Fibroblast of the aortic adventitia (primary cell): Measurements from ENCODE around the gene CYTH1. TPM values are rescaled to one million over a fixed set of nuclear protein-coding genes. Genes with fewer than 3 reads are reported as not detected.
A peak's percentile ranks its signal among the peaks of the same experiment; 100 is the strongest.

Experiments
- DNase-seq: peaks from one replicate; pipeline ENCODE4 v3.0.0-alpha.2; 2010; ENCODE audit warnings: low read depth
- H3K4me3 ChIP-seq: 2 replicates; pipeline ENCODE4 v1.5.1; 2011; ENCODE audit warnings: low read depth, mild to moderate bottlenecking, control low read depth, low read length, moderate library complexity
- total RNA-seq: library from RNA; depleted of rRNA; stranded (reverse); fragments of >200 nt; gene quantifications from 2 replicates; pipeline ENCODE4 v1.2.3, GENCODE V29; 2012; ENCODE audit warnings: low replicate concordance
- TF ChIP-seq, protein P1 (sequence below): IDR thresholded peaks from 2 replicates; pipeline ENCODE4 v1.5.1; 2011; ENCODE audit warnings: mild to moderate bottlenecking, low read length, control low read depth, inconsistent platforms; ENCODE audit not compliant: insufficient read depth

The CYTH1 gene, protein sequence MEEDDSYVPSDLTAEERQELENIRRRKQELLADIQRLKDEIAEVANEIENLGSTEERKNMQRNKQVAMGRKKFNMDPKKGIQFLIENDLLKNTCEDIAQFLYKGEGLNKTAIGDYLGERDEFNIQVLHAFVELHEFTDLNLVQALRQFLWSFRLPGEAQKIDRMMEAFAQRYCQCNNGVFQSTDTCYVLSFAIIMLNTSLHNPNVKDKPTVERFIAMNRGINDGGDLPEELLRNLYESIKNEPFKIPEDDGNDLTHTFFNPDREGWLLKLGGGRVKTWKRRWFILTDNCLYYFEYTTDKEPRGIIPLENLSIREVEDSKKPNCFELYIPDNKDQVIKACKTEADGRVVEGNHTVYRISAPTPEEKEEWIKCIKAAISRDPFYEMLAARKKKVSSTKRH
- total RNA-seq: 7.8 and 13.8 TPM in 2 replicates

DNA sequence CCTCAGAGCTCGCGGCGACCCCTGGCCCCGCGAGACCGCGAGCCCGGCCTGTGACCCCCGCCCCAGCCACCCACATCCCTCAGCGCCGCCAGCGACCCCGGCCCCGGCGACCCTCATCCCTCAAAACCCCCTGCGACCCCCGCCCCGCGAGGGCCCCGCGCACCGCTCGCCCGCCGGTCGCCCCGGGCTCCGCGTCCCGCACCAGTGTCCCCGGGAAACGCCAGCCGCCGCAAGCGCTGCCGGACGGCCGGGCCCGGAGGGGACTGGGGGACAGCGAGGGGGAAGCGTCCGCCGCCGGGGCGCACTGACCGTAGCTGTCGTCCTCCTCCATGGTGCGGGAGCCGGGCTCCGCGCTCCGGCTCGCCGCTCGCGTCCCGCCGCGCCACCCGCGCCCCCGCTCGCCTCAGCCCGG lies at the start of gene CYTH1:
Gene CYTH1, minus strand, starts transcription at position 381 of the 412 bp plus-strand sequence. Its CDS starts 50 bp downstream, at position 331.
- no peak for DNase-seq
- TF ChIP-seq, protein P1, sequence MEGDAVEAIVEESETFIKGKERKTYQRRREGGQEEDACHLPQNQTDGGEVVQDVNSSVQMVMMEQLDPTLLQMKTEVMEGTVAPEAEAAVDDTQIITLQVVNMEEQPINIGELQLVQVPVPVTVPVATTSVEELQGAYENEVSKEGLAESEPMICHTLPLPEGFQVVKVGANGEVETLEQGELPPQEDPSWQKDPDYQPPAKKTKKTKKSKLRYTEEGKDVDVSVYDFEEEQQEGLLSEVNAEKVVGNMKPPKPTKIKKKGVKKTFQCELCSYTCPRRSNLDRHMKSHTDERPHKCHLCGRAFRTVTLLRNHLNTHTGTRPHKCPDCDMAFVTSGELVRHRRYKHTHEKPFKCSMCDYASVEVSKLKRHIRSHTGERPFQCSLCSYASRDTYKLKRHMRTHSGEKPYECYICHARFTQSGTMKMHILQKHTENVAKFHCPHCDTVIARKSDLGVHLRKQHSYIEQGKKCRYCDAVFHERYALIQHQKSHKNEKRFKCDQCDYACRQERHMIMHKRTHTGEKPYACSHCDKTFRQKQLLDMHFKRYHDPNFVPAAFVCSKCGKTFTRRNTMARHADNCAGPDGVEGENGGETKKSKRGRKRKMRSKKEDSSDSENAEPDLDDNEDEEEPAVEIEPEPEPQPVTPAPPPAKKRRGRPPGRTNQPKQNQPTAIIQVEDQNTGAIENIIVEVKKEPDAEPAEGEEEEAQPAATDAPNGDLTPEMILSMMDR: no peak
- peak within 1 kb of the TSS; percentile 83 for H3K4me3 ChIP-seq

DNA sequence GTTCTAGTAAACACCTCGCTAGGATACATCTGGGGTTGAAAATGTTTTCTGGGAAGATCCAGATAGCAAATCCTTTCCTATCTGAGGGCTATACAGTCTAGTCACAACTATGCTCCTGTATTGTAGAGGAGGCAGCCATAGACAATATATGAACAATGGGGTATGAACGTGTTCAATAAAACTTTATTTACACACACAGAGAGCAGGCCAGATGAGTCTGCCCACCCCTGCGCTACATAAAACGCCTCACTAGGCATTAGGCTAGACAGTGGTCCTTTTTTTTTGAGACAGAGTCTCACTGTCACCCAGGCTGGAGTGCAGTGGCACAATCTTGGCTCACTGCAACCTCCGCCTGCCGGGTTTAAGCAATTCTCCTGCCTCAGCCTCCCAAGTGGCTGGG lies 47.4 kb upstream of the CYTH1 start:
- no peak overlapping the region for H3K4me3 ChIP-seq
- no peak for DNase-seq
- TF ChIP-seq, protein P1: no peak

DNA sequence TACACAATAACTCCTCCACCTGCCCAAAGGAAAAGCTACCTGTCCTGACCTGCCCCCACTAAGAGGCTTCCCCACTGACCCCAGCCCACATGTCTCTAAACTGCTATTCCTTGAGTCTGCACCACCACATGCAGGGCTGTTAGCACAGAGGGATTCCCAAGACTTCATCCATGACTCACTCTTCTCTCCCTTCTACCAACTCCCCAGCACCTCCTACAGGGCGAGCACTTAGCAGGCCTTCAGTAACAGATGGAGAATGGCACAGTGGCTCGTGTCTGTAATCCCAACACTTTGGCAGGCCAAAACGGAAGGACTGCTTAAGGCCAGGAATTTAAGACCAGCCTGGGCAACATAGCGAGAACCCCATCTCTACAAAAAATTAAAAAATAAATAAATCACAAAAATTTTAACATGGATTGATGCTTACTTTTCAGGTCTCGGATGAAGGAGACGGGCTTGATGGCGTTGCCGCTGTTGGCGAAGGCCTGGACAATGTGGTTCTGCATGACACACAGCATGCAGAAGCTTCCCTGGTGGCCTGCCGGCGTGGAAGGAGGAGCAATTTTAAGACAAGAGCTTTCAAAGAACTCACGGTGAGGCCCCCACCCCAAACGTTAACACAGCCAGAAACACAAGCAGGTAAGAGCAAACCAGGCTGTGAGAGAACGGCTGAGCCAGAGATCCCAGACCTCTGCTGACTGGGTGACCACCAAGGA lies 46.6 kb upstream of the CYTH1 start:
- TF ChIP-seq, protein P1: peak; percentile 39
- DNase-seq: peak; percentile 32
- H3K4me3 ChIP-seq: no peak overlapping the region

DNA sequence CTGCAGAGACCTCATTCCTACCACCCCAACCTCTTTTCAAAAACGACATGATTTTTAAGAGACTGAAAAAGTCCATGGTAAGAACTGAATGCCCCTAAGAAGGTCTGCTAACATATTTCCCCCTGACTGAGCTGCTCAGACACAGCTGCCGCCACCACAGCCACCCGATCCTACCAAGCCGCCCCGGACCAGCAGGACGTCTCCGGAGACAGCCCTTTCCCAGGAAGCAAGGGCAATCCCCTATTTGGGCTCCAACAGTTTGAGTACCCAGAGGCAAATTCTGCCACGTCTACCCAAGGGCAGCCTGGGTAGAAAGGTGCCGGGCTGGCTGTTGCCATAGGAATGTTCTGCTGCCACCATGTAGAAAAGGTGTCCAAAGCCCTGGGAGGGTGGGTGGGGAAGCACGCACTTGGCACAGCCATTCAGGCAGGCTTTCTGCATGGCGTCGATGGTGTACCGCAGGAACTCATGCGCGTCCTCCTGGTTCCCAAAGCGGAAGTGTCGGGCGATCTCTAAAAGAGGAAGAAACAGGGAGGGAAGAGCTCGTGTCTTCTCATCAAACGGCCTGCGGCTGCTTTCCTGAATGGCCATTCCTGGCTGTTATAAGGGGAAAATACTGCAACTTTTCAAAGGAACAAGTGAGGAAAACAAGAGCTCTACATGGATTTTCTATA lies 44.9 kb upstream of the CYTH1 start:
- H3K4me3 ChIP-seq: no peak overlapping the region
- DNase-seq: no peak
- TF ChIP-seq, protein P1: no peak

DNA sequence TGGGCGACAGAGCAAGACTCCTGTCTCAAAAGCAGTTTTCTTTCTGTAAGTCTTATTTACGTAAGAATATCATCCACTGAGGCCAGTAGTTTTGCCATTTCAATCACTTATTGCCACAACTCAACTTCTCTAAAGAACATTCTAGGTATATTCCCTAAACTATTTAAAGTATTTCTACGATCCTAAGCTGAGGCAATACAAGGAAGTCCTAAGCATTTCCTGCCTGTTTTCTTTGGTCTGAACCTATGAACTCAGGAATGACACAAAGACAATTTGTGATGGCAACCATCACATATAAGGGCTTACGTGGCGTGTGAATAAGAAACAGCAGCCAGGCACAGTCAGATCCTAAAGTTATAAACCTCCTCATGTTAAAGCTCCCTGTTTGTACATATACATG lies 44.3 kb upstream of the CYTH1 start:
- DNase-seq: no peak
- no peak overlapping the region for H3K4me3 ChIP-seq
- TF ChIP-seq, protein P1: no peak

DNA sequence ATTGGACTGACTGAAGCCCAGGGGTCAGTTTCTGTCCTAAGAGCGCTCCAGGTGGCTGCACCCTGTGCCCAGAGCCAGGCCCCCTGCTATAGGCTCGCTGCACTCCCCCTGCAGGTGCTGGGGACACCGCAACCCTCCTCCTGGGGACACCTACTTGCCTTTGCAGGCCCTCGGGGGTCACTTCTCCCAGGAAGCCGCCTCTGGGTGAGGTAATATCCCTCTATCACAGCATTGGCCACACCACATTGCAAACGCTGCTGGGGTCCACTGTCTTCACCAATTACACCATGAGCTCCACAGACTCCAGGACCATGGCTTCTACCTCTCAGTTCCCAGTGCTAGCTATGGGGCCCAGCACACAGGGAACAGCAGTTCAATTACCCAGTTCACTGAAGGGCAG lies 43.6 kb upstream of the CYTH1 start:
- DNase-seq: no peak
- TF ChIP-seq, protein P1: no peak
- H3K4me3 ChIP-seq: no peak overlapping the region
